MCF 10A (cell line): ENCODE results near the gene SLC35E2B. TPM values are rescaled to one million over a fixed set of nuclear protein-coding genes. Genes with fewer than 3 reads are reported as not detected.

Experiments
- BruUV-seq: library from RNA; stranded (reverse); fragments of 400-500 nt; replicated peaks from 2 replicates; lab custom pipeline; 2021; lab: Mats Ljungman, UMichigan
- CTCF ChIA-PET: fragments of 300-600 bp; sonication (Branson Sonifier 250); formaldehyde crosslinking; extraction: SDS; loops from one replicate; lab custom pipeline; 2021; ENCODE audit warnings: antibody characterized with exemption, inconsistent platforms; lab: Yijun Ruan, JAX
- POLR2A ChIA-PET: fragments of 300-600, 350-650 bp; sonication (Branson Sonifier 250); formaldehyde crosslinking; extraction: SDS; loops from one replicate; lab custom pipeline; 2020; ENCODE audit warnings: antibody characterized with exemption, inconsistent platforms; lab: Yijun Ruan, JAX
- DNase-seq: peaks from one replicate; pipeline ENCODE4 v3.0.0-alpha.2; 2018; ENCODE audit not compliant: unreplicated experiment
- H3K27ac Mint-ChIP-seq: one replicate; pipeline ENCODE4 v1.8.0; 2022; ENCODE audit warnings: mild to moderate bottlenecking, low read depth, mixed read lengths; ENCODE audit not compliant: unreplicated experiment
- H3K27me3 Mint-ChIP-seq: one replicate; pipeline ENCODE4 v1.8.0; 2022; ENCODE audit warnings: mixed read lengths; ENCODE audit not compliant: insufficient read depth, unreplicated experiment
- H3K36me3 Mint-ChIP-seq: one replicate; pipeline ENCODE4 v1.8.0; 2022; ENCODE audit warnings: mild to moderate bottlenecking, moderate library complexity, mixed read lengths; ENCODE audit not compliant: insufficient read depth, unreplicated experiment
- H3K4me1 Mint-ChIP-seq: one replicate; pipeline ENCODE4 v1.8.0; 2022; ENCODE audit warnings: mixed read lengths; ENCODE audit not compliant: insufficient read depth, unreplicated experiment
- H3K4me3 Mint-ChIP-seq: one replicate; pipeline ENCODE4 v1.8.0; 2022; ENCODE audit warnings: mild to moderate bottlenecking, moderate library complexity, mixed read lengths; ENCODE audit not compliant: unreplicated experiment
- H3K9me3 Mint-ChIP-seq: one replicate; pipeline ENCODE4 v1.8.0; 2022; ENCODE audit warnings: mixed read lengths; ENCODE audit not compliant: unreplicated experiment
- intact Hi-C: fragments of 100-400 bp; cut with micrococcal nuclease; formaldehyde crosslinking; loops from 2 replicates; pipeline ENCODE4 v1.14.1; 2022
- total RNA-seq: library from RNA; stranded (reverse); gene quantifications from 2 replicates; pipeline ENCODE4 v1.2.3, GENCODE V29; 2022
- TF ChIP-seq, protein P1 (sequence below): fragments of 200-600 bp; IDR thresholded peaks from one replicate; pipeline ENCODE4 v1.8.0; 2022; ENCODE audit warnings: antibody characterized with exemption, mild to moderate bottlenecking; ENCODE audit not compliant: unreplicated experiment

SLC35E2B gene
- total RNA-seq, 1 experiment from 2014 or later, result 35.4 TPM

DNA sequence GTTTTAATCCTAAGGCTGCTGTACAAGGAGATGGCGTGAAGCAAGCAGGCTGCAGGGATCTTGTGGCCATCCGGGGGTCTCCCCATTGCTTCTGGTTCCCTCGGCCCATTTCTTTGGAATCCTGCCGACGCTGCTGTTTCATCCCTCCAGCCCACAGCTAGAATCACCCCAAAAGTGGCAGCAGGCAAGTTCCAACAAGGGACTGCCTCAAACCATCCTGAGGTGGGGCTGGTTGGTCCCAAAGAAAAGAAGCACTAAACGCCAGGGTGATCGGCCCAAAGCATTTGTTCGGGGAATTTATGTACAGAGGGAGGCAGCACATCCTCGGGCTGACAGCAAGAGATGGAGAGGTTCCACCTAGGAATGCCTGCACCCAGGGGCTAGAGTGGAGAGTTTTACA lies 81.8 kb downstream of the SLC35E2B start:
- H3K9me3 Mint-ChIP-seq, result no peaks in the 10 kb centered on the region
- ChIA-PET POLR2A (no interaction called here), CTCF (no interaction called here)
- H3K36me3 Mint-ChIP-seq, result no peaks in the 10 kb centered on the region
- H3K27ac Mint-ChIP-seq, result no peak overlapping the region
- BruUV-seq, result no TSS peak
- H3K4me1 Mint-ChIP-seq, result peaks cover 15% of the 10 kb centered on the region
- no peak overlapping the region for H3K4me3 Mint-ChIP-seq
- intact Hi-C loops, result no loop called here
- DNase-seq, result no peak
- TF ChIP-seq, protein P1, sequence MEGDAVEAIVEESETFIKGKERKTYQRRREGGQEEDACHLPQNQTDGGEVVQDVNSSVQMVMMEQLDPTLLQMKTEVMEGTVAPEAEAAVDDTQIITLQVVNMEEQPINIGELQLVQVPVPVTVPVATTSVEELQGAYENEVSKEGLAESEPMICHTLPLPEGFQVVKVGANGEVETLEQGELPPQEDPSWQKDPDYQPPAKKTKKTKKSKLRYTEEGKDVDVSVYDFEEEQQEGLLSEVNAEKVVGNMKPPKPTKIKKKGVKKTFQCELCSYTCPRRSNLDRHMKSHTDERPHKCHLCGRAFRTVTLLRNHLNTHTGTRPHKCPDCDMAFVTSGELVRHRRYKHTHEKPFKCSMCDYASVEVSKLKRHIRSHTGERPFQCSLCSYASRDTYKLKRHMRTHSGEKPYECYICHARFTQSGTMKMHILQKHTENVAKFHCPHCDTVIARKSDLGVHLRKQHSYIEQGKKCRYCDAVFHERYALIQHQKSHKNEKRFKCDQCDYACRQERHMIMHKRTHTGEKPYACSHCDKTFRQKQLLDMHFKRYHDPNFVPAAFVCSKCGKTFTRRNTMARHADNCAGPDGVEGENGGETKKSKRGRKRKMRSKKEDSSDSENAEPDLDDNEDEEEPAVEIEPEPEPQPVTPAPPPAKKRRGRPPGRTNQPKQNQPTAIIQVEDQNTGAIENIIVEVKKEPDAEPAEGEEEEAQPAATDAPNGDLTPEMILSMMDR, result no peak
- H3K27me3 Mint-ChIP-seq, result no peaks in the 10 kb centered on the region

- intact Hi-C loops, result no loop called here
These were observed 82.6 kb downstream of the SLC35E2B start for GRCh38 chr1:1609822-1610485.

More at GRCh38 chr1:1609822-1610485, 82.6 kb downstream of the SLC35E2B start:
- ChIA-PET POLR2A (interaction anchor here (0.7 kb wide), 1 partner anchor 235 kb away, joined by 3 read pairs; the partner anchor contains the start of gene AURKAIP1), CTCF (no interaction called here)
- Mint-ChIP-seq H3K36me3 (no peaks in the 10 kb centered on the region), H3K27ac (no peak overlapping the region), H3K27me3 (no peaks in the 10 kb centered on the region), H3K9me3 (no peaks in the 10 kb centered on the region), H3K4me1 (peaks cover 15% of the 10 kb centered on the region), H3K4me3 (no peak overlapping the region)
- TF ChIP-seq, protein P1, result no peak
- no peak for DNase-seq
- BruUV-seq, result no TSS peak

Other genes starting within 250 kb of the SLC35E2B start
- gene ATAD3C, start 243.1 kb downstream of the SLC35E2B start, total RNA-seq, result 0.27 and 2.0 TPM in 2 replicates
- gene ATAD3B, start 221.0 kb downstream of the SLC35E2B start, total RNA-seq, result 42.2 and 46.9 TPM in 2 replicates
- gene ATAD3A, start 180.6 kb downstream of the SLC35E2B start, total RNA-seq, result 43.1 and 63.2 TPM in 2 replicates
- gene TMEM240, start 152.2 kb downstream of the SLC35E2B start, total RNA-seq, result 3.6 and 5.5 TPM in 2 replicates
- 97.4 and 104 TPM in 2 replicates for gene SSU72, start 117.9 kb downstream of the SLC35E2B start, total RNA-seq
- 4.3 and 5.1 TPM in 2 replicates for gene FNDC10, start 92.7 kb downstream of the SLC35E2B start, total RNA-seq
- gene MIB2, start 77.3 kb downstream of the SLC35E2B start, total RNA-seq, result 46.4 and 61.3 TPM in 2 replicates
- gene MMP23B, start 60.6 kb downstream of the SLC35E2B start, total RNA-seq, result 1.4 and 1.7 TPM in 2 replicates
- 32.0 and 32.5 TPM in 2 replicates for gene CDK11B, start 33.8 kb downstream of the SLC35E2B start, total RNA-seq
- 43.8 and 54.0 TPM in 2 replicates for gene CDK11A, start 31.6 kb upstream of the SLC35E2B start, total RNA-seq
- 106 and 107 TPM in 2 replicates for gene NADK, start 85.7 kb upstream of the SLC35E2B start, total RNA-seq
- gene GNB1, start 198.3 kb upstream of the SLC35E2B start, total RNA-seq, result 426 and 430 TPM in 2 replicates
- gene CALML6, start 222.5 kb upstream of the SLC35E2B start, total RNA-seq, result 1.7 and 2.8 TPM in 2 replicates
- gene TMEM52, start 226.5 kb upstream of the SLC35E2B start, total RNA-seq, result 0.91 and 1.2 TPM in 2 replicates